Measurements from ENCODE around the gene CHKA. TPM values are rescaled to one million over a fixed set of nuclear protein-coding genes. Genes with fewer than 3 reads are reported as not detected.

Gene CHKA
- total RNA-seq, 1 donor from 2014 or later, result 60.4 TPM

DNA sequence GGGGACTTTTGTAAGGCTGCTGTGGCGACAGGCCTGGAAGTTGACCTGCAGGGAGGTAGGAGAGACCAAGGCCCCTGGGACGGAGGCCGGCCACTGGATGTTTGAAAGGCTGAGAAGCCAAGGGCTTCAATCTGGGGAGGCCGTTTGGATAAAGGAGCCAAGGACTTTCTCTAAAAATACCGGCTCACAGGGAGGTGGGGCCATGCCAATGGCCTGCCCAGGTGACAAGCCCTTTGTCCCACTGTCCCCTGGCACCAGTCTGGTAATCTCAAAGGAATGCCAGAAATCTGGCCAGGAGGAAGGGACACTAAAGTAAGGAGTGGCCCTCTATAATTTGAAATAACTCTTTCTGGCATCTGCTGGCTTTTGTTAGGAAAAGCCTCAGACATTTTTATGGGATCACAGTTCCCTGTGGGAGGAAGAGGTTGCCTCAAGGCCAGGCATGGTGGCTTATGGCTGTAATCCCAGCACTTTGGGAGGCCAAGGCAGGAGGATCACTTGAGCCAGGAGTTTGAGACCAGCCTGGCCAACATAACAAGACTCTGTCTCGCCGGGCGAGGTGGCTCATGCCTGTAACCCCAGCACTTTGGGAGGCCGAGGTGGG is 1.9 kb upstream of the CHKA start:
- Mint-ChIP-seq H3K27me3 (no peaks in the 10 kb centered on the region), H3K27ac (peak overlapping the region; percentile 91), H3K9me3 (ENCODE audit: low read depth) (no peaks in the 10 kb centered on the region), H3K4me1 (ENCODE audit: low read depth) (peaks cover 23% of the 10 kb centered on the region), H3K36me3 (ENCODE audit: insufficient read depth) (peaks cover 2% of the 10 kb centered on the region), H3K4me3 (ENCODE audit: low read depth) (peak overlapping the region; percentile 7)
- DNase-seq (ENCODE audit: low spot score, unreplicated experiment), result no peak
- TF ChIP-seq CTCF (IDR thresholded peaks at IDR 0.05; ENCODE audit: unreplicated experiment), result no peak

DNA sequence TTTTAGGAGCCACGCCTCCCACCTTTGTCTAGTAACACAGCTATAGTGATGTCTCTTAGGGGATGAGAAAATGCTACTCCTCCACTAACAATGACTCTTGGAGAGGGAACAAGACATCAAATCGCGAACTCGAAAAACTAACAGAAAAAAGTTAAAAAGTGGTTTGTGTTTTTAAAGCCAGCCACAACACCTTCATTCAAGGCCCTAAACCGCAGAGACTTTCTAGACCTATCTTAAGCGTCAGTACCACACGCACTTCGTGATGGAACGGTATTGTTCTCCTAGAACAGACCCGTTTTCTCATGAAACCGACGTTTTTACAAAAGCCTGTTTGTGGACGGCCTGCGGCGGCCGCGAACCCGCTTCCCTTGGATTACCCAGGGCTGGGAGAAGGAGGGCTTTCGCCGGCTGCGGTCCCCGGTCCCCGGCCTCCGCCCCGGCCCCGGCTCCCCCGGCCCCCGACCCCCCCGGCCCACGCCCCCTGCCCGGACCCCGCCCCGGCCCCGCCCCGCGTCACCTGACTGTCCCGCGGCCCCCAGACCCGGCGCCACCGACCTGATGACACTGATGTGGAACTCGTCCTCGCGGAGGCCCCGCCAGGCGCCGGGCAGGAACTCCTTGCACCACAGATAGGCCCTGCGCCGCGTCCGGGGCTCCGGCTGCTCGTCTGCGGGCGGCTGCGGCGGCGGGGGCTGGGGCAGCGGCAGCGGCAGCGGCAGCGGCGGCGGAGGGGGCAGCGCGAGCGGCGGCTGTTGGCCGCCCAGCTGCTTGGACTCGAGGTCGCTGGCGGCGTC is 718 bp downstream of the CHKA start:
- H3K9me3 Mint-ChIP-seq (ENCODE audit: low read depth), result no peaks in the 10 kb centered on the region
- no peaks in the 10 kb centered on the region for H3K27me3 Mint-ChIP-seq
- H3K27ac Mint-ChIP-seq, result peak overlapping the region; percentile 97
- peak; percentile 47 for DNase-seq (ENCODE audit: low spot score, unreplicated experiment)
- H3K4me1 Mint-ChIP-seq (ENCODE audit: low read depth), result peaks cover 27% of the 10 kb centered on the region
- H3K36me3 Mint-ChIP-seq (ENCODE audit: insufficient read depth), result peaks cover 2% of the 10 kb centered on the region
- TF ChIP-seq CTCF (IDR thresholded peaks at IDR 0.05; ENCODE audit: unreplicated experiment), result no peak
- peak overlapping the region; percentile 84 for H3K4me3 Mint-ChIP-seq (ENCODE audit: low read depth)

DNA sequence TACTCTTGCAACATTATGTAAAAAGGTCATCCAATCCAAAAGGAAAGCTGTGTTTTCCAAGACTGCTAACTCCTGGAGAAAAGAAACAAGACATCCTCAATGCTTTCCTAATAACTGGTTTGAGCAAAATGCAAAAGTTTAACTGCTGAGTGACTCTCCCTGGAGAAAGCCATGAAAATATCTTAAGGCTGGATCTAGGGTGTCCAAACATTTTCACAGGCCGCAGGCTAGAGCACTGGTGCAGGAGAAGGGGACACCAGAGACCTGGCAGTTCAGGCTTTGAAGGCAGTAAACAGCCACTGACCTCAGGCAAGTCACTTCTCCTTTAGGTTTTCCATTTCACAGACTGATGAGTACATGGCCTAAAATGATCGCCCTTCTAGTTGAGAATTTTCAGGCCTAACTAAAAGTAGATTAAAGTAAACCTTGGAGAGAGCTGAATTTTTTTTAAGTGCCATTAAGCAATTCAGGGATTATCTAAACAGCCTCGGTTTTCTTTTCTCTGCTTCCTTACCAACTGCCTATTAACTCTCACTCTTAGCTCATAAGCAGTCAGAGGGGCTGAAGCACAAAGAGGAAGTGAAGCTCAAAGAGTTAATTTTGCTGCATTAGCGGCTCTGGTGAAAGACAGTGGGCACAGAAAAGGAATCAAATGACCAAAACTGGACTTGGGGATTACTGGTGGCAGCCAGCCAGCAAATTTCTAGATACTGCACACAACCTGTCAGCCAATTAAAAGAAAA is 2.3 kb downstream of the CHKA start:
- no peak for TF ChIP-seq CTCF (IDR thresholded peaks at IDR 0.05; ENCODE audit: unreplicated experiment)
- Mint-ChIP-seq H3K9me3 (ENCODE audit: low read depth) (no peaks in the 10 kb centered on the region), H3K27me3 (no peaks in the 10 kb centered on the region), H3K4me1 (ENCODE audit: low read depth) (peaks cover 27% of the 10 kb centered on the region), H3K27ac (peak overlapping the region; percentile 27), H3K36me3 (ENCODE audit: insufficient read depth) (peaks cover 2% of the 10 kb centered on the region), H3K4me3 (ENCODE audit: low read depth) (peak overlapping the region; percentile 84)
- no peak for DNase-seq (ENCODE audit: low spot score, unreplicated experiment)

DNA sequence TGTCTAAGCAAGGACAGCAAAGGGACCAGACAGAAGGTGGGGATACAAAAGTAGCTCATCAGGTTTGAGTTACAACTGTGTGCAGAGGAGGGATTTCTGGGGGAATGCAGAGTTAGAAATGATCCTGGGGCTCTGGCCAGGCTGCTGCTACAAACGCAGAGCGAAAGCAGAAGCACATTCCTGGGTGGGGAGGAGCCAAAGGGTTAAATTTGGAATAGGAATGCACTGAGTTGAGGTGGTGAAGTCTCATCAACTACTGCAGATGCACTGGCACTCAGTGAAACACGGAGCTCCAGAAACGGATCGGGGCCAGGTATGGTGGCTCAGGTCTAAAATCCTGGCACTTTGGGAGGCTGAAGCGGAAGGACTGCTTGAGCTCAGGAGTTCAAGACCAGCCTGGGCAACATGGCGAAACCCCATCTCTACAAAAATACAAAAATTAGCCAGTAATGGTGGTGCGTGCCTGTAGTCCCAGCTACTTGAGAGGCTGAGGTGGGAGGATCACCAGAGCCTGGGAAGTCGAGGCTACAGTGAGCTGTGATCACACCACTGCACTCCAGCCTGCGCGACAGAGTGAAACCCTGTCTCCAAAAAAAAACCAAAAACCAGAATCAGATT is 3.2 kb downstream of the CHKA start:
- H3K9me3 Mint-ChIP-seq (ENCODE audit: low read depth), result no peaks in the 10 kb centered on the region
- H3K27ac Mint-ChIP-seq, result peak overlapping the region; percentile 79
- no peak for DNase-seq (ENCODE audit: low spot score, unreplicated experiment)
- no peak for TF ChIP-seq CTCF (IDR thresholded peaks at IDR 0.05; ENCODE audit: unreplicated experiment)
- H3K36me3 Mint-ChIP-seq (ENCODE audit: insufficient read depth), result peaks cover 2% of the 10 kb centered on the region
- peak overlapping the region; percentile 28 for H3K4me3 Mint-ChIP-seq (ENCODE audit: low read depth)
- peaks cover 27% of the 10 kb centered on the region for H3K4me1 Mint-ChIP-seq (ENCODE audit: low read depth)
- H3K27me3 Mint-ChIP-seq, result no peaks in the 10 kb centered on the region

DNA sequence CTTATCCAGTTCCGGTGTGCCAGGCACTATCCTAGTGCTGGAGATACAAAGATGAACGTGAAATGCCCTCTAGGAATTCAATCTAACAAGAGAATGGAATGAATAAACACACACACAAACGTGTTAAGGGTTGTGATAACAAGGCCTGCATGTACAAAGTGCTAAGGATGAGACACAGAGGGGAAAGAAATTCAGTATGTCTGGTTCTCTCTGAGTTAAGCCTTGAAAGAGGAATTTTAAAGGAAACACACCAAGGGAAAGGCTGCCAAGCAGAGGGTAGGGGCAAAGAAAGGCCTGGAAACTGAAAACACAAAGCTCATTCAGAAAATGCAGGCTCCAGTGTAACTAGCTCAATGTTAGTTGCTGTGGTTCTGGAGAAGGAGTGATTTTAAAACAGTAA is 4.2 kb downstream of the CHKA start:
- H3K4me3 Mint-ChIP-seq (ENCODE audit: low read depth), result no peak overlapping the region
- no peaks in the 10 kb centered on the region for H3K9me3 Mint-ChIP-seq (ENCODE audit: low read depth)
- H3K27me3 Mint-ChIP-seq, result no peaks in the 10 kb centered on the region
- TF ChIP-seq CTCF (IDR thresholded peaks at IDR 0.05; ENCODE audit: unreplicated experiment), result no peak
- peaks cover 25% of the 10 kb centered on the region for H3K4me1 Mint-ChIP-seq (ENCODE audit: low read depth)
- no peak for DNase-seq (ENCODE audit: low spot score, unreplicated experiment)
- peaks cover 5% of the 10 kb centered on the region for H3K36me3 Mint-ChIP-seq (ENCODE audit: insufficient read depth)
- H3K27ac Mint-ChIP-seq, result peak overlapping the region; percentile 83
